ENCODE data around the gene MRPS22. TPM values are rescaled to one million over a fixed set of nuclear protein-coding genes. Genes with fewer than 3 reads are reported as not detected.

MRPS22 gene
- total RNA-seq, 1 experiment from 2014 or later, result 95.1 TPM

GRCh38 chr3:139326707-139327106 is 17.1 kb upstream of the MRPS22 start:
- Histone ChIP-seq H3K4me3 (replicated peaks in 1 of 2; ENCODE audit: low read depth in 1 of 2, low read length in 2 of 2) (no peak overlapping the region), H3K4me2 (ENCODE audit: low read length) (peak overlapping the region; percentile 39), H3K79me2 (ENCODE audit: insufficient read depth, low read length) (no peaks in the 10 kb centered on the region), H3K36me3 (ENCODE audit: control insufficient read depth in 1 of 2, insufficient read depth in 2 of 2, low read length in 2 of 2) (no peaks in the 10 kb centered on the region), H3K4me1 (ENCODE audit: control insufficient read depth in 1 of 2, insufficient read depth in 2 of 2, low read length in 2 of 2) (peaks cover 34 to 49% of the 10 kb centered on the region in 2 experiments), H3K9ac (ENCODE audit: low read length) (peak overlapping the region; percentile 25; the same call in 1 of the 2 replicates), H2AFZ (ENCODE audit: low read depth, low read length, poor library complexity, severe bottlenecking) (no peak overlapping the region), H3K9me2 (ENCODE audit: insufficient read depth) (no peaks in the 10 kb centered on the region), H4K20me1 (ENCODE audit: insufficient read depth) (no peaks in the 10 kb centered on the region), H3K27me3 (ENCODE audit: insufficient read depth, low read length) (no peaks in the 10 kb centered on the region), H3K27ac (ENCODE audit: low read depth, low read length) (peak overlapping the region; percentile 29), H3K9me3 (ENCODE audit: control insufficient read depth in 1 of 2, insufficient read depth in 1 of 2, low read depth in 1 of 2, low read length in 2 of 2) (no peaks in the 10 kb centered on the region)
- CTCF ChIA-PET, result interaction anchor here (0.8 to 3.0 kb wide), 5 partner anchors 8 to 411 kb away, joined by 3 to 31 read pairs (median 7); no protein-coding TSS in a partner anchor
- ATAC-seq (peak; percentile 57), DNase-seq (ENCODE audit: low read depth, low spot score) (no peak)
- intact Hi-C loops (cut with micrococcal nuclease), result loop anchor here (5.0 to 10.0 kb wide), 3 partner anchors 404 to 852 kb away; no protein-coding TSS in a partner anchor
- POLR2A ChIA-PET, result interaction anchor here (0.9 kb wide), 1 partner anchor 9 kb away, joined by 3 read pairs; no protein-coding TSS in a partner anchor
- TF ChIP-seq TCF7L2 (IDR thresholded peaks at IDR 0.05; ENCODE audit: borderline replicate concordance, extremely low read depth, insufficient read depth, insufficient read length), result peak; percentile 92
- TF ChIP-seq EZH2 (IDR thresholded peaks at IDR 0.05), result no peak
- TF ChIP-seq ELF1 (IDR thresholded peaks at IDR 0.05; ENCODE audit: borderline replicate concordance, low read depth), result no peak
- TF ChIP-seq CBX3 (IDR thresholded peaks at IDR 0.05; ENCODE audit: low read depth), result no peak
- TF ChIP-seq SRF (IDR thresholded peaks at IDR 0.05; ENCODE audit: low read depth), result no peak
- BruUV-seq (replicated peaks), result no TSS peak
- RAD21 ChIA-PET (ENCODE audit: low non-redundant PET in 1 of 2, low total read pairs in 2 of 2, uncharacterized antibody in 2 of 2, unreplicated experiment in 2 of 2), result interaction anchor here in 1 of 2 experiments (0.6 to 1.2 kb wide), 4 partner anchors 25 to 391 kb away, joined by 3 to 5 read pairs (median 4); no protein-coding TSS in a partner anchor

- Histone ChIP-seq H3K27me3 (ENCODE audit: insufficient read depth, low read length) (no peaks in the 10 kb centered on the region), H4K20me1 (ENCODE audit: insufficient read depth) (no peaks in the 10 kb centered on the region), H3K36me3 (ENCODE audit: control insufficient read depth in 1 of 2, insufficient read depth in 2 of 2, low read length in 2 of 2) (no peaks in the 10 kb centered on the region), H3K9me3 (ENCODE audit: control insufficient read depth in 1 of 2, insufficient read depth in 1 of 2, low read depth in 1 of 2, low read length in 2 of 2) (no peaks in the 10 kb centered on the region), H3K9me2 (ENCODE audit: insufficient read depth) (no peaks in the 10 kb centered on the region), H3K4me3 (replicated peaks in 1 of 2; ENCODE audit: low read depth in 1 of 2, low read length in 2 of 2) (no peak overlapping the region), H3K27ac (ENCODE audit: low read depth, low read length) (peak overlapping the region; percentile 29), H3K4me2 (ENCODE audit: low read length) (peak overlapping the region; percentile 39; the same call in 1 of the 2 replicates), H2AFZ (ENCODE audit: low read depth, low read length, poor library complexity, severe bottlenecking) (no peak overlapping the region), H3K9ac (ENCODE audit: low read length) (no peak overlapping the region), H3K79me2 (ENCODE audit: insufficient read depth, low read length) (no peaks in the 10 kb centered on the region), H3K4me1 (ENCODE audit: control insufficient read depth in 1 of 2, insufficient read depth in 2 of 2, low read length in 2 of 2) (peaks cover 34 to 44% of the 10 kb centered on the region in 2 experiments)
- DNase-seq (ENCODE audit: low read depth, low spot score) (no peak), ATAC-seq (no peak)
- ChIA-PET CTCF (interaction anchor here (0.8 to 6.0 kb wide), 6 partner anchors 9 to 412 kb away, joined by 3 to 116 read pairs (median 7); no protein-coding TSS in a partner anchor), RAD21 (ENCODE audit: low non-redundant PET in 1 of 2, low total read pairs in 2 of 2, uncharacterized antibody in 2 of 2, unreplicated experiment in 2 of 2) (interaction anchor here in 1 of 2 experiments (1.0 to 1.2 kb wide), 3 partner anchors 25 to 215 kb away, joined by 3 to 5 read pairs (median 4); no protein-coding TSS in a partner anchor), POLR2A (interaction anchor here (0.9 kb wide), 1 partner anchor 10 kb away, joined by 3 read pairs; no protein-coding TSS in a partner anchor)
- intact Hi-C loops (cut with micrococcal nuclease), result loop anchor here (5.0 to 10.0 kb wide), 3 partner anchors 405 to 852 kb away; no protein-coding TSS in a partner anchor
- BruUV-seq (replicated peaks), result no TSS peak
- TF ChIP-seq CTCF (IDR thresholded peaks at IDR 0.05 in 2 of 3, conservative IDR thresholded peaks at IDR 0.05 in 1 of 3; ENCODE audit: borderline replicate concordance in 1 of 3, insufficient read depth in 1 of 3, low read depth in 2 of 3, low read length in 2 of 3), result no peak
- TF ChIP-seq FOSL1 (IDR thresholded peaks at IDR 0.05; ENCODE audit: low read depth), result no peak
- TF ChIP-seq MAX (IDR thresholded peaks at IDR 0.05), result no peak
- TF ChIP-seq ZNF274 (IDR thresholded peaks at IDR 0.05; ENCODE audit: low read depth, low read length), result no peak
- TF ChIP-seq POLR2A (IDR thresholded peaks at IDR 0.05; ENCODE audit: borderline replicate concordance, extremely low read depth, insufficient read depth, insufficient read length), result no peak
- no peak for TF ChIP-seq EGR1 (IDR thresholded peaks at IDR 0.05; ENCODE audit: low read depth)
- no peak for TF ChIP-seq ELF1 (IDR thresholded peaks at IDR 0.05; ENCODE audit: borderline replicate concordance, low read depth)
- no peak for TF ChIP-seq SP1 (IDR thresholded peaks at IDR 0.05; ENCODE audit: low read depth)
- TF ChIP-seq POLR2AphosphoS5 (IDR thresholded peaks at IDR 0.05; ENCODE audit: low read depth, low read length), result no peak
- TF ChIP-seq ZBTB33 (IDR thresholded peaks at IDR 0.05; ENCODE audit: extremely low read depth, insufficient replicate concordance, low read length), result no peak
- no peak for TF ChIP-seq SIN3A (IDR thresholded peaks at IDR 0.05; ENCODE audit: low read depth)
- TF ChIP-seq CEBPB (IDR thresholded peaks at IDR 0.05; ENCODE audit: low read depth), result no peak
These were observed 16.6 kb upstream of the MRPS22 start for GRCh38 chr3:139327231-139327630.

Data from HCT116 (cell line).